Kidney glomerular epithelial cell (primary cell): ENCODE results near the gene TARS3.
"Not testable (repeated sequence)": the region's sequence is repeated elsewhere in the genome, so short reads cannot be mapped to it uniquely, and the experiment has no call there.

ENCODE experiments used
- DNase-seq: peaks from one replicate; lab custom pipeline; 2025; lab: John Stamatoyannopoulos, UW

TARS3 gene

DNA sequence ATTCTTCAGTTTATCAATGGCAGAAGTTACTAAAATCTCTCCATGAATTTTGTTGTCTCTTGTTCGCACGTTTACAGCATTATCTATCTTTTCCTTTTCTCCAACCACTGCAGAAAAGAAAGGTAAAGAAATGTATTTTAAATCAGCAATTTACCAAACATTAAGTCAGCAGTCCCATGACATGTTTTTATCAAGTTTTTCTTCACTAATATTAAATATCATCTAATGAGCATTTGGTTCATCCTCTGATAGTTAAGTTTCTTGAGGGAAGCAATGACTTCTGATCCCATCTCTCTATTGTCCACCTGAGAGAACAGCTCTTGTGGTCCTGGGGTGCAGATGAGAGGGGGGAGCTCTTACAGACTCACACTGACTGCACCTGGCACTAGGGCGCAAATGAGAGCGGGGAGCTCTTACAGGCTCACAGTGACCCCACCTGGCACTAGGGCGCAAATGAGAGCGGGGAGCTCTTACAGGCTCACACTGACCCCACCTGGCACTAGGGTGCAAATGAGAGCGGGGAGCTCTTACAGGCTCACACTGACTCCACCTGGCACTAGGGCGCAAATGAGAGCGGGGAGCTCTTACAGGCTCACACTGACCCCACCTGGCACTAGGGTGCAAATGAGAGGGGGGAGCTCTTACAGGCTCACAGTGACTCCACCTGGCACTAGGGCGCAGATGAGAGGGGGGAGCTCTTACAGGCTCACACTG lies 69.5 kb downstream of the TARS3 start:
- not testable (repeated sequence) for DNase-seq

DNA sequence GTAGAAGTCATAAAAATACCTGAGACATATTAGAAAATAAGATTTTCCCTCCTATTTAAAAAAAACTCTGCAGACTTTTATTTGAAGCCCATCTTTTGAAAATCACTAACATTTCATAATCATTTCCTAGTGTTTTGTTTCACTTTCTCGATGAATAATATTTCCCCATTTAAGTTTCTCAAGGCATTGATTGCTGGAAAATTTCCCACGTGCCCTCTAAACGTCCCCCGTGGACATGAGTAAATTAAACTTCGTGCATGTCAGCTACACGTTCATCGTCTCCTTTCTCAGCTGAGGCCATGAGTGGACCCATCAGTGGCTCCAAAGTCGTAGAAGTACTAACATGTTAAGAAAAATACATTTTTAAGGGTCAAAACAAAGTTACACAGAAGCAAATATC lies 70.1 kb downstream of the TARS3 start:
- DNase-seq, result no peak

DNA sequence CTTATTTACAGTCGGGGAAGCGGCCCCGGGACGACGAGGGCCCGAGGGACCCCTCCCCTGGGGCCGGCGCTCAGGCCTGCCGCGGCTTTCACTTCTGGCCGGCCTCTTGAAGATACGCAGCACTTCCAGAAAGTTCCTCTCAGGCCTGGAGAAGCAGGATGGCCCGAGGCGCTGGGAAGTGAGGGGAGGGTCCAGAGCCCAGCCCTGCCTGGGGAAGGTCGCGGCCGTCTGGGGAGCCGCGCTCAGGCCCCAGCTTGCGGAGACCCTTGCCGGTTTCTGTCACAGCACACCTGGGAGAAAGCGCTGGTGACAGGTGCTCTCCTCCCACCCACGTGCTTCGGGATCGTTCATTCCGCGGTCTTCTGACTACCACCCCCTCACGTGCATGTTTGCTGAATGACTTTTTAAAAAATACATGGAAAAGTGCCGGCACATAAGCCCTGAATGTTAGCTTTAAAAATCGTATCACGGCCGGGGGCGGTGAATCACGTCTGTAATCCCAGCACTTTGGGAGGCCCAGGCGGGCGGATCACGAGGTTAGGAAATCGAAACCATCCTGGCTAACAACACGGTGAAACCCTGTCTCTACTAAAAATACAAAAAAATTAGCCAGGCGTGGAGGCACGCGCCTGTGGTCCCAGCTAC lies 71.4 kb downstream of the TARS3 start:
- no peak for DNase-seq

DNA sequence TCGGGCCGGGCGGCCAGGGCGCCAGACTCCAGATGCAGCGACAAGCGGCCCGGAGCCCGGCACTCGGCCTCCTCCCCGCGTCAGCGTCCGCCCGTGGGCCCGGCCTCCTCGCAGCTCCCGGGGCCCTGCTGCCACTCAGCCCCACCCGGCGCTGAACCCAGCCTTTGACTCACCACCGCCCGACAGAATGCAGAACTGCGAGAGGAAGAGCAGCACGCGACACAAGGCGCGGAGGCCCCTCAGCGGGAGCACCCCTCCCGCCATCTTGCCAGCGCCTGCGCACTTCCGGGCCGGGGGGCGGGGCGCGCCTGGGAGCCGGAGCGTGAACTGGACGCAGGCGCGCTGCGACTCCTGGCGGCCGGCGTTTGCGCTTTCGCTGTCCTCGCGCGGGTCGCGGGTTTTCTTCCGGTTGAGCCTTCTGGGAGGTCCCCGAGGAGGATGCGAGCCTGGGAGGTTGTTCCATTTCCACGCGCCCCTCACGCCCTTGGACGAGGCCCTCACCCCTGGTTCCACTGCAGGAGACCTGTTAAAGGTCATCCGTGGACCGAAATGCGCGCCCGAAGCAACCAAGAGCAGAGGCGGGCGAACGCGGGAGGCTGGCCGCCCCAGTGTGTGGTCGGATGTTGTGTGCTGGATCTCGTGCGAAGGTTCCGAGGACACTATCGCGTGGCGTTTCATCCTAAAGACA lies 72.0 kb downstream of the TARS3 start, which contains the start of gene TM2D3:
TM2D3 (minus strand) TSS at position 284 of the 688 bp plus-strand sequence; CDS start at position 264, 20 bp downstream.
- DNase-seq, result peak; percentile 87

DNA sequence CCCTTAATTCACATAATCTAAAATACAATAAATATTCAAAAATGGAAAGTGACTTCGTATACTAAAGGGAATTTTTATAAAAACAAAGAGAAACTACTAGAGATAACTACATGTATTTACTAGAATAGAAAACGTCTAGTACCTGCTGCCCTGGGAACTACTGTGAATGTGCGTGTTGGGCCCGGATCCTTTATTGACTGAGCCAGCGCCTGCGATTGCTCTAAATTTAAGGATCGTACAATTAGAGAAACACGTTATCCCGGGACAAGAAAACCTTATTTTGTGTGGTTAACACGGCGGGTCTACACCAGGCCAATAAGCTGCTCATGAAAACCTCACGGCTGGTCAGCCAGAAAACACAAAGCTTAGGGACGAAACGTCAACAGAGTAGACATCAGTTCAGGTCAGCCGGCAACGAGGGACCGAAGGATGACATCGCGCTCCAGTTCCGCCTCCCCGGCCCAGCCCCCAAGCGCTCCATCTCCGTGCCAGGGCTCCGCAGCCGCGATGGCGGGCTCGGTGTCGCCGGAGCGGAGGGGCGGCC lies 72.6 kb downstream of the TARS3 start:
- no peak for DNase-seq

DNA sequence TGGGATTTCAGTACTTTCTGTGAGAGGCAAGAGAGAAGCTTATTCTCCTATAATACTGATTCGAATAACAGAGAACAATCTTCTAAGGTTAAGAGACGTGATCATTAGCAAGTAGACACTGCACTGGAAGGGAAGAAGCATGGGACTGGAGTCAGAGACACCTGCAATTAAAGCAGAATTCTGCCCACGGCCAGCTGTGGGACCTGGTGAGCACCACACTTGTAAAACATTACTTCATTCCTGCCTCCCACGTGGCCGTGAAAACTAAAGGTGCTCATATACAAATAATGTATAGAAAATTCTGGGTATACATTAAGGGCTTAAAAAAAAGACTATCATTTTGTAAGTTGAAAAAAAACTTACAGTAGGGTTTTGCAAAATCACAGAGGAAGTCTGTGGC lies 74.1 kb downstream of the TARS3 start:
- no peak for DNase-seq

DNA sequence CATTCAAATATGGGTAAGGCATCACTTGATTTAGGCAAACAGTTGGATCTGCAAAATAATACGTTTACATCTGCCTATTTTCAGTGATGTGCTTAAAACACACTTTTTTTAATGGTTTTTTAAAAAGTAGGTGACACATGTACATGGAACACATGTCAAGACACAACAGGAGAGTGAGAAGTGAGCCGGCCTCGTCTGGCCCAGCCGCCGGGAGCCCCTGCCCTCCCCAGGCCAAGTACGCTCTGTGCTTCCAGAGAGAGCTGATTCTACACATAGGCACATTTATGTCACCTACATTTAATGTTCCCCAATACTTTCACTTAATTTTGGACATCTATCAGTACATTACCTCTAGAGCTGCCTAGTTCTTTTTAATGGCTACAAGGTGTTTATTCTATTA lies 75.9 kb downstream of the TARS3 start:
- no peak for DNase-seq

DNA sequence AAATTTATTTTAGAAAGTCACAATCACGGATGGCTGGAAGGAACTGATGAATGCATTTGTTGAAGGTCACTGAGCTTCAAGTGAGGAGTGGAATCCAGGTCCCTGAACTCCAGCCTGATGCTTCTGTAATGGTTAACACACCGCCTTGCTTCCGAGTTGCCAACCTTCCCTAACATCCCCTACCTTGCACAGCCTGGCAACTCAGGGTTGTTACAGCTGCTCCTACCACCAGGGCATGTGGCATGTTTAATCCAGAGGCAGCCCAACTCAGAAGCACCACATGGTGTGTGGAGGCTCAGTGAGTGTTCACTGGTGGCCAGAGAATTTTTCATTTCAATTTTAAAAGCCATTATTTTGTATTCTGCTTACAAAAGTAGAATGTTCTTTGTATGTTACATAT lies 77.0 kb downstream of the TARS3 start:
- DNase-seq, result no peak

DNA sequence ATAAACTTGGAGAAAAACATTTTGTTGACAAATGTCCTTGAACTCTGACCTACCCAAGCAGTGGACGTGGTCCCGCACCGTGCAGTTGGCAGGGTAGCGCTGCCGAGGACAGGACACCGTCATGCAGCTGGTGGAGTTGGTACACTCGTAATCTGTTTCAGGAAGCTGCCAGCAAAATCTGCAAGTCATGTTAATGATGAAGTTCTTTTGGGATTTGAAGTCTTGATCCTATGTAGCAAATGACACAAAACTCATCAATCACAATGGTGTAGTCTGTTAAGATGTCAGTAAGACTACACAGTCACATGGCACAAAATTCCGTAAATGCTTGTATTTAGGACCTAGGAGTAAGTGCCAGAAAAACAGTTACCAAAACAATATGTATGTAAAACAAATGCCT lies 77.6 kb downstream of the TARS3 start:
- DNase-seq, result no peak

DNA sequence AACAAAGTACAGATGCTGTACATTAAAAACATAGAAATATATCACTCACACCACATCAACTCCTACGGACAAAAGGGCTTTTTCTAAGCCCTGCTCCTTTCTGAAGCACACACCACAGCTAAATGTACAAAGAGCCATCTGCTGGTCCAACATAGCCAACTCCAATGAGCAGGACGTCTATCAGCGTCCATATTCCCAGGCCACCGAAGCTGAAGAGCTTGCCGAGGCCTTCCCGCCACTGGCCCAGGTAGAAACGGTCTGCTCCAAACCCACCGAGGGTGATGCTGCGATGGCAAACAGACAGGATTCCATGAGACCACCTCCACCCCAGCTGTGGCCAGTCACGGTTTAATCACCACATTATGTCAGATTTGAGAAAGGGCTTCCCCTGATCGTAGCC lies 81.9 kb downstream of the TARS3 start:
- DNase-seq, result no peak

DNA sequence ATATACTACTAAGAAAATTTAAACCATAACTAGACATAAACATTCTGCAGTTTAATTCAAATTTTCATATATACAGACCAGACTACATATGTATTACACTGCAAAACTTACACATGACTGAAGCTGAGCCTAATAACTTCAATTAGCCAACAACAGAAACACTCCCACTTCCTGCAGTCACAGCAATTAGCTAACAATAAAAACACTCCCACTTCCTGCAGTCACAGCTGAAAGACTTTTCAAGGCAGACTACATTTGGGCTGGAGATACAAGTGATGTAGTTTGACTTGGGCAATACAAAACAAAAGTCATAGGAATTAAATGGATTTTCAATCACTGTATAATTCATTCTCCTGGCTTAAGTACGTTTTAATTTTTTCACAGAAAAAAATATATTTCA lies 82.4 kb downstream of the TARS3 start:
- peak; percentile 75 for DNase-seq

DNA sequence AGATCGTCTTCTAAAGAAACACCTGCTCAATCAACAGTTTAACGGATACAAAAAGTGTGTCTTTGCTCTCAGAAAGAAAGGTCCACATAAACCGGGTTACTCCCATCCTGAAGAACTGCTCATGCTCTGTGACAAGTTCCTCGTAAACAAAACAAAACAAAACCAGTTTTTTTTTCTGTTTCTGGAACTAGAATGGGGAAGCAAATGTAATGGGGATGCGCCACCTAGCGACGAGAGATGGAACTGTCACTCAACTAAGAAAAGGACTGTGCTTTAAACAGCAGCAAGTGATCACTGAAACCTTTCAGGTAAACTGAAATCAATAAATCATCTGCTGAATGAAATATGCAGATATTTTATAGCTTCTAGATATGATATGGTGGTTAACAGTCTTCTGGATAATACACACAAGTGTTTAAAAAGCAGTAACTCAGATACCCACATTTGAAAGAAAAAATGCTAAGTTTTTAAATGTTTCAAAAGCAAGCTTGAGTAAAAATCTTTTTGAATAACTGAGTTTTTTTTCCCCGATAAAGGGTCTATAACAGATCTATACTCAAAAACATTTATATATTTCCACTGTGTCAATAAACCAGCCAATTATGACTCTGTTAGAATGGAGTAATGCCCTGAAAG lies 83.0 kb downstream of the TARS3 start:
- peak; percentile 54 for DNase-seq

DNA sequence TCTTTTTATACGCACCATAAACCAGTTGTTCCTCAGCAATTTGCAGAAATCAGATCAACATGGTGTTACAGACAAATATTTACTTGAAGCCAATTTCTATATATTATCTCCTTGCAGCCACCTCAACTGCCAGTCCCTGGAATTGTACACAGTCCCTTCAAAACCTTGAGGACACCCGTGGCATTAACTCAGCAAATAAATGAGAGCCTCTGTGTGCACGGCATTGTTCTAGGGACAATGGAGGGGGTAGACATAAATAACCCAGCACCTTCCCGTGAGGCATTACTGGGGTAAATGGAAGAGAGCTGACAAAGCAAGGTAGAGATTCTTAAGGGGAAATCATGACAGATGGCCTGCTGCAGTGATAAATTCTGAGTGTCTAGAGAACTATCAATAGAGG lies 84.6 kb downstream of the TARS3 start:
- no peak for DNase-seq

DNA sequence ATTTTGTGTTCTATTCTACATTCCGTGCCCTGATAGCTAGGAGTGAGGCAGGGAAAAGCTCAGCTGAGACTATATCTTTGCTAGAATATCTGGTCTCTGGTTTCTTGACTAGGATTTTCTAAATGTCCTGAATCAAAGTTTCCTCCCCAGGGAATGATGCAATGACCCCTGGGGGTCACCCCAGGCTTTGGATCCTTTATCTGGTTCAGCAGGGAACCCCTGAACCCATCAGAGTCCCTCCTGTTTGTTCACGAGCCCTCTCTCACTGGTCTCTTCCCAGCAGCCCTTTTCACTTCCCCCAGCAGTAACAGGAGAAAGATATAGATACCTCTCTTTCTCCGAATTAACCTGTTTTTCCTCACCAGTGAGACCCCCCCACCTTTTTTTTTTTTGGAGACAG lies 86.4 kb downstream of the TARS3 start:
- DNase-seq, result no peak

DNA sequence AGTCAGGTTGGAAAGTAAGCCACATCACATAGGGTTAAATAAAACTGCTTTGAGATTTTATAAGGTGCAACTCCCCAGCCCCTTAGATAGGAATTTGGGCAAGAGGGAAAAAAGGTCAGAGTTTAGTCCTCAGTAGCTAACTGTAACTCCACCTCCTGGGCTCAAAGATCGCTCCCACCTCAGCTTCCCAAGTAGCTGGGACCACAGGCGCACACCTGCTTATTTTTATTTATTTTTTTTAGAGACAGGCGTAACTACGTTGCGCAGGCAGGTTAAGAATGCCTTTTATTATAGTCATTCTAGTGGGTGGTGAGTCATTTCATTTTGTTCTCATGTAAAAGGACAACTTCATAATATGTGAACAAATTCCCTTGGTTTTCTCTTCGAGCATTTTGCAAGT lies 86.8 kb downstream of the TARS3 start:
- no peak for DNase-seq

DNA sequence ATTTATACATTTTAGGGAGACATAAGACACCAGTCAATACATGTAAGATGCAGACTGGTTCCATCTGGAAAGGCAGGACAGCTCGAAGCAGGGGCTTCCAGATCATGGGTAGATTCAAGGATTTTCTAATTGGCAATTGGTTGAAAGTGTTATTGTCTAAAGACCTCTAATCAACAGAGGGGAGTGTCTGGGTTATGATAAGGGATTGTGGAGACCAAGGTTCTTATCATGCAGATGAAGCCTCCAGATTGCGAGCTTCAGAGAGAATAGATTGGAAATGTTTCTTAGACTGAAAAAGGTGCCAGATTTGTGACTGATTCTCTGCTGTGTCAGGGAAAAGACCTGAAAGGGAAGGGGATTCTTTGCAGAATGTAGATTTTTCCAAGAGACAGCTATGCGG lies 87.2 kb downstream of the TARS3 start:
- no peak for DNase-seq

DNA sequence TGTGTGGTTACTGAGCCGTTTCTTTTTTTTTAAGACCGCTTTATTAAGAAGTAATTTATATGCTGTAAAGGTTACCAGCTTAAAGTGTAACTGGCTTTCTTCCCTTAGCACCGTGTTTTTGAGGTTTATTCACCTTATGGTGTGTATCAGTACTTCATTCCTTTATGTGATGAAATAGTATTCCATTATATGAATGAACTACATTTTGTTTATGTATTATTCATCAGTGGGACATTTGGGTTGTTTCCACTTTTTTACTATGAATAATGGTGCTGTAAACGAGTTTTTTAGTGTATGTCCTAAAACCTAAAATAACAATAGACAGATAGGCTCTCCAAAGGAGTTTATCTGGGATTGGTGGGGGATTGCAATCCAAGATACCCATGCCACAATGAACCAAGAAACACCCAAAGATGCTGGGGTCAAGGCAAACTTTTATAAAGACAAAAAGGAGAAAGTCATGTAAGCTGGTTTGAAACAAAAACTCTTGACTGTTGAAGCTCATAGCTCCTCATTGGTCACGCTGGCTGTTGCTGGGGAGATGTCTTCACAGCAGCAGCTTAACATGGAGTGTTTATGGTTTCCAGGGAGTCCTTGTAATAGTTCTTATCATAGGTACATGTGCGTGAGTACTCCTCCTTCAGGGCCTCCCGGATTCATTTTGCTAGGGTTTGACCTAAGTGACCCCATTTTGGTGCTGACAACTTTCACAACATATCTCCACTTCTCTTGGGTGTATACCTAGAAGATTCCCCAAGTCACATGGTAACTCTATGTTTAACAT lies 88.1 kb downstream of the TARS3 start:
- no peak for DNase-seq

DNA sequence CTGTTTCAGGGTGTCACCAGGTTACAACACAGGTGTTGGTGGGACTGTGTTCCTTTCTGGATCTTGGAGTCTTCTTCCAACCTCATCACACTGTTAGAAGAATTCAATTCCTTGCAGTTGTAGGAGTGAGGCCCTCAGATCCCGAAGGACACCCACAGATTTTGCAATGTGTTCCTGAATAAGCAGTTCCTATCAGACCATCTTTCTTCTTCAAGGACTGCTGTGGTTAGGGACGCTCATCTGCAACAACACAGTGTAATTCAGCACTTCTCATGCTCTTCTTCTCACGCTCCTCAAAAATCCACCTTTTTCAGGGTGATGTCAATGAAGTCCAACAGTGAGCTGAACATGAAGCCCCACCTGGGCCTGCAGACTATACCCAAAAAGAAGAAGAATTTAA lies 90.9 kb downstream of the TARS3 start:
- DNase-seq, result no peak

DNA sequence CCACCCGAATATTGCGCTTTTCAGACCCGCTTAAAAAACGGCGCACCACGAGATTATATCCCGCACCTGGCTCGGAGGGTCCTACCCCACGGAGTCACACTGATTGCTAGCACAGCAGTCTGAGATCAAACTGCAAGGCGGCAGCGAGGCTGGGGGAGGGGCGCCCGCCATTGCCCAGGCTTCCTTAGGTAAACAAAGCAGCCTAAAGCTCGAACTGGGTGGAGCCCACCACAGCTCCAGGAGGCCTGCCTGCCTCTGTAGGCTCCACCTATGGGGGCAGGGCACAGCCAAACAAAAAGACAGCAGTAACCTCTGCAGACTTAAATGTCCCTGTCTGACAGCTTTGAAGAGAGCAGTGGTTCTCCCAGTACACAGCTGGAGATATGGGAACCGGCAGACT lies 97.5 kb downstream of the TARS3 start:
- not testable (repeated sequence) for DNase-seq

DNA sequence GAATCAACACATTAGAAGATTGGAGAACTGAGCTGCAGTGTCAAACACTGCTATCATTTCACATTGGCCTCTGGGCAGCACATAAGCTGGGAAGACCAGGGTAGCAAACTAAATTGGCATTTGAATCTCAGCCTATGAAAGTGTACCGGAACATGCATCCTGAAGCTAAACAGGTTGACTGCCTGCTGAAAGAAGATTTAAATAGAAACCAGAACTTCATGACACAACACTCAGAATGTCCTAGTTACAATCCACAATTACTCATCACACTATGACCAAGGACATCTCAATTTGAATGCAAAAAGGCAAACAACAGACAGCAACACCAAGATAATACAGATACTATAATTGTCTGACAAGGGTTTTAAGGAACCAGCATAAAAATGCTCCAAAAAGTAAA lies 98.3 kb downstream of the TARS3 start:
- no peak for DNase-seq

DNA sequence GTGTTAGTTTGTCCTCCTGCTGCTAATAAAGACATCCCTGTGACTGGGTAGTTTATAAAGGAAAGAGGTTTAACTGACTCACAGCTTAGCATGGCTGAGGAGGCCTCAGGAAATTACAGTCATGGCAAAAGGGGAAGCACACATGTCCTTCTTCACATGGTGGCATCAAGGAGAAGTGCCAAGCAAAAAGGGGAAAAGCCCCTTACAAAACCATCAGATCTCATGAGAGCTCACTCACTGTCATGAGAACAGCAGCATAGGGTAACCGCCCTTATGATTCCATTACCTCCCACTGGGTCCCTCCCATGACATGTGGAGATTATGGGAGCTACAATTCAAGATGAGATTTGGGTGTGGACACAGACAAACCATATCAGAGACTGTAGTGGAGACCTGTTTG lies 99.1 kb downstream of the TARS3 start:
- no peak for DNase-seq
